ENCODE measurements around the gene GALNT15. TPM values are rescaled to one million over a fixed set of nuclear protein-coding genes. Genes with fewer than 3 reads are reported as not detected.

Gene GALNT15
- total and polyA plus RNA-seq, 2 donors from 2014 or later = 5.5 to 39.9 TPM

GRCh38 chr3:16200411-16200810 is 25.9 kb downstream of the GALNT15 start:
- no peak for DNase-seq
- Histone ChIP-seq H3K27ac (ENCODE audit: low read depth in 2 of 2, low read length in 2 of 2) (no peak overlapping the region), H3K9ac (ENCODE audit: low read length in 3 of 3) (no peak overlapping the region), H3K4me3 (ENCODE audit: low read length in 3 of 3) (no peak overlapping the region), H3K9me3 (ENCODE audit: control insufficient read depth in 2 of 3, insufficient read depth in 1 of 3, low read length in 3 of 3) (no peaks in the 10 kb centered on the region), H3K4me1 (ENCODE audit: control insufficient read depth in 2 of 3, insufficient read depth in 2 of 3, low read depth in 1 of 3, low read length in 3 of 3) (no peaks in the 10 kb centered on the region), H3K27me3 (ENCODE audit: control insufficient read depth, insufficient read depth, low read length) (no peaks in the 10 kb centered on the region), H3K36me3 (ENCODE audit: control insufficient read depth in 2 of 3, insufficient read depth in 3 of 3, low read length in 3 of 3) (no peaks in the 10 kb centered on the region)
- intact Hi-C loops (cut with DNase I) = no loop called here
- no peak for FAIRE-seq
- no peak for TF ChIP-seq CTCF (IDR thresholded peaks at IDR 0.05; ENCODE audit: borderline replicate concordance, extremely low read depth, insufficient read depth)

GRCh38 chr3:16203031-16203430 is 28.6 kb downstream of the GALNT15 start:
- Histone ChIP-seq H3K36me3 (ENCODE audit: control insufficient read depth in 2 of 3, insufficient read depth in 3 of 3, low read length in 3 of 3) (no peaks in the 10 kb centered on the region), H3K27me3 (ENCODE audit: control insufficient read depth, insufficient read depth, low read length) (no peaks in the 10 kb centered on the region), H3K9ac (ENCODE audit: low read length in 3 of 3) (no peak overlapping the region), H3K4me3 (ENCODE audit: low read length in 3 of 3) (no peak overlapping the region), H3K27ac (ENCODE audit: low read depth in 2 of 2, low read length in 2 of 2) (no peak overlapping the region), H3K4me1 (ENCODE audit: control insufficient read depth in 2 of 3, insufficient read depth in 2 of 3, low read depth in 1 of 3, low read length in 3 of 3) (no peaks in the 10 kb centered on the region), H3K9me3 (ENCODE audit: control insufficient read depth in 2 of 3, insufficient read depth in 1 of 3, low read length in 3 of 3) (no peaks in the 10 kb centered on the region)
- TF ChIP-seq CTCF (IDR thresholded peaks at IDR 0.05; ENCODE audit: borderline replicate concordance, extremely low read depth, insufficient read depth) = no peak
- DNase-seq = no peak
- no peak for FAIRE-seq
- intact Hi-C loops (cut with DNase I) = no loop called here

GRCh38 chr3:16203671-16204629 is 29.5 kb downstream of the GALNT15 start:
- intact Hi-C loops (cut with DNase I) = no loop called here
- peak in 3 of 5 donors; percentile 22 to 46 (median 29) for DNase-seq

More at GRCh38 chr3:16203671-16204629, 29.5 kb downstream of the GALNT15 start:
- Histone ChIP-seq H3K4me3 (ENCODE audit: low read length in 3 of 3) (no peak overlapping the region), H3K27ac (ENCODE audit: low read depth in 2 of 2, low read length in 2 of 2) (no peak overlapping the region), H3K9me3 (ENCODE audit: control insufficient read depth in 2 of 3, insufficient read depth in 1 of 3, low read length in 3 of 3) (no peaks in the 10 kb centered on the region), H3K36me3 (ENCODE audit: control insufficient read depth in 2 of 3, insufficient read depth in 3 of 3, low read length in 3 of 3) (no peaks in the 10 kb centered on the region), H3K4me1 (ENCODE audit: control insufficient read depth in 2 of 3, insufficient read depth in 2 of 3, low read depth in 1 of 3, low read length in 3 of 3) (no peaks in the 10 kb centered on the region), H3K9ac (ENCODE audit: low read length in 3 of 3) (no peak overlapping the region), H3K27me3 (ENCODE audit: control insufficient read depth, insufficient read depth, low read length) (no peaks in the 10 kb centered on the region)
- TF ChIP-seq CTCF (IDR thresholded peaks at IDR 0.05; ENCODE audit: borderline replicate concordance, extremely low read depth, insufficient read depth) = no peak
- FAIRE-seq = no peak
